Activated T-cell treated with anti-CD3 and anti-CD28 coated beads for 4 hours (primary cell): ENCODE data around the gene APOBEC3G.
"Not testable (repeated sequence)": the region's sequence is repeated elsewhere in the genome, so short reads cannot be mapped to it uniquely, and the experiment has no call there.

Experiments used
- DNase-seq: peaks from one replicate; pipeline ENCODE4 v3.0.0-alpha.2; 2020

The APOBEC3G gene

DNA sequence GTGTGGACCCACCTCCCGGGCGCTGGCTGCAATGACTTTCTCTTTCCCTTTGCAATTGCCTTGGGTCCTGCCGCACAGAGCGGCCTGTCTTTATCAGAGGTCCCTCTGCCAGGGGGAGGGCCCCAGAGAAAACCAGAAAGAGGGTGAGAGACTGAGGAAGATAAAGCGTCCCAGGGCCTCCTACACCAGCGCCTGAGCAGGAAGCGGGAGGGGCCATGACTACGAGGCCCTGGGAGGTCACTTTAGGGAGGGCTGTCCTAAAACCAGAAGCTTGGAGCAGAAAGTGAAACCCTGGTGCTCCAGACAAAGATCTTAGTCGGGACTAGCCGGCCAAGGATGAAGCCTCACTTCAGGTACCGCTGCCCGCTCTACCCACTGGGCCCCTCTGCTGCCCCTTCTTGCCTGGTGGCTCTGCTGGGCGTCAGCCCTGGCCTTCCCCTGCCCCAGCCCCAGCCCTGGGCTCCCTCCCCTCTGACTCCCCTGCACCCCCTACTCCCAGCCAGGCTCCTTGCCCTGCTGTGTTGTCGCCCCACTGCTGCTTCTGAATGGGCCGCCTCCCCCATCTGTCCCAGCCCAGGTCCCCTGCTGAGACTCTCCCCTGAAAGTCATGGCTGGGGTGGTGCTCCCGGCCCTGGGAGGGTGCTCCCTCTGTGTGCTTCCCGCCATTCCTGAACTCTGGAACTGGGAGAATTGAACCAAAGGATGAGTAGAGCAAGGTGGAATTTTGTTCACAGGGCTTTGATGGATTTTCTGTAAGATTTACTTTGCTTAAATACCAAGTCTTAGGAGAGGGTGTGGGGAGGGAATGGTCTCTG is at the start of gene APOBEC3G:
TSS of gene APOBEC3G (plus strand) at position 250 of the 815 bp plus-strand sequence. CDS start at position 337, 87 bp downstream.
- not testable (repeated sequence) for DNase-seq

DNA sequence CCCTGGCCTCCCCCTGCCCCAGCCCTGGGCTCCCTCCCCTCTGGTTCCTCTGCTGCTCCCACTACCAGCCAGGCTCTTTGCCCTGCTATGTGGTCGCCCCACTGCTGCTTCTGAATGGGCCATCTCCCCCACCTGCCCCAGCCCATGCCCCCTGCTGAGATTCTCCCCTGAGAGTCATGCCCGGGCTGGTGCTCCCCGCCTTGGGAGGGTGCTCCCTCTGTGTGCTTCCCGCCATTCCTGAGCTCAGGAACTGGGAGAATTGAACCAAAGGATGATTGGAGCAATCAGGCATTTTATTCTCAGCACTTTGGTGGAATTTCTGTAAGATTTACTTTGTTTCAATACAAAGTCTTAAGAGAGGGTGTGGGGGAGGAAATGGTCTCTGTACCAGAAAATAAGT is 49.4 kb upstream of the APOBEC3G start:
- DNase-seq = no peak

DNA sequence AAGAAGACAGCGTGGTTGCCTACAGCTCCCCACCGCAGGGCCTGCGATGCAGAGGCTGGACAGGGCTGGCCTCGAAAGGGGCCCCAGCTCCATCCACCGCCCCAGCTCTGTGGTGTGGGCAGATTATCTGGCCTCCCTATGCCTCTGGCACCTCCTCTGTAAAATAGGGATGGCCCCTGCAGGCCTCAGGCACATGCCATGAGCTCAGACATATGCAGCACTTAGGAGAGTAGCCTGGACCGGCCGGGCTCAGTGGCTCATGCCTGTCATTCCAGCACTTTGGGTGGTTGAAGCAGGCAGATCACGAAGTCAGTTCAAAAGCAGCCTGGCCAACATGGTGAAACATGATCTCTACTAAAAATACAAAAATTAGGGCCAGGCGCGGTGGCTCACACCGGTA is 48.8 kb upstream of the APOBEC3G start:
- no peak for DNase-seq

DNA sequence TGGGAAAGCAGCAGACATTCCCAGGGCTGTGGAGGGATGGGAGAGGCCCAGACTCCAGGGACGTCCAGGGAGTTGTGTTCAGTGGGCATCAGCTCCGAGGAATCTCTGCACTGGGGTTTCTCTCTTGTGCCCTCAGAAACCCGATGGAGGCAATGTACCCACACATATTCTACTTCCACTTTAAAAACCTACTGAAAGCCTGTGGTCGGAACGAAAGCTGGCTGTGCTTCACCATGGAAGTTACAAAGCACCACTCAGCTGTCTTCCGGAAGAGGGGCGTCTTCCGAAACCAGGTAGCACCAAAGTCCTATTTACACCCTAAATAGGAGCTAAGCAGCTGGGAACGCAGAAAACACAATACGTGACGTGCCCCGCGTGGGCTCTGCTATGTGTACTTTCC is 47.8 kb upstream of the APOBEC3G start:
- DNase-seq = no peak

DNA sequence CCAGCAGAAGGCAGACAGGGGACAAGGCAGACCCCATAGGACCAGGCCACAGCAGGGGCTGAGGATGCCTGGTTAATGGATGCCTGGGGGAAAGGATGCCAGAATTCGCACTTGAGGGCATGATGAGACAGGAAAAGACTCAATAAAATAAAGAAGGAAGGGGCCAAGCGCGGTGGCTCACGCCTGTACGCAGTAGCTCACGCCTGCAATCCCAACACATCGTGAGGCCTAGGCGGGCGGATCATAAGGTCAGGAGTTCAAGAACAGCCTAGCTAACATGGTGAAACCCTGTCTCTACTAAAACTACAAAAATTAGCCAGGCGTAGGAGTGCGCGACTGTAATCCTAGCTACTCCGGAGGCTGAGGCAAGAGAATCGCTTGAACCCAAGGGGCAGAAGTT is 46.4 kb upstream of the APOBEC3G start:
- no peak for DNase-seq

DNA sequence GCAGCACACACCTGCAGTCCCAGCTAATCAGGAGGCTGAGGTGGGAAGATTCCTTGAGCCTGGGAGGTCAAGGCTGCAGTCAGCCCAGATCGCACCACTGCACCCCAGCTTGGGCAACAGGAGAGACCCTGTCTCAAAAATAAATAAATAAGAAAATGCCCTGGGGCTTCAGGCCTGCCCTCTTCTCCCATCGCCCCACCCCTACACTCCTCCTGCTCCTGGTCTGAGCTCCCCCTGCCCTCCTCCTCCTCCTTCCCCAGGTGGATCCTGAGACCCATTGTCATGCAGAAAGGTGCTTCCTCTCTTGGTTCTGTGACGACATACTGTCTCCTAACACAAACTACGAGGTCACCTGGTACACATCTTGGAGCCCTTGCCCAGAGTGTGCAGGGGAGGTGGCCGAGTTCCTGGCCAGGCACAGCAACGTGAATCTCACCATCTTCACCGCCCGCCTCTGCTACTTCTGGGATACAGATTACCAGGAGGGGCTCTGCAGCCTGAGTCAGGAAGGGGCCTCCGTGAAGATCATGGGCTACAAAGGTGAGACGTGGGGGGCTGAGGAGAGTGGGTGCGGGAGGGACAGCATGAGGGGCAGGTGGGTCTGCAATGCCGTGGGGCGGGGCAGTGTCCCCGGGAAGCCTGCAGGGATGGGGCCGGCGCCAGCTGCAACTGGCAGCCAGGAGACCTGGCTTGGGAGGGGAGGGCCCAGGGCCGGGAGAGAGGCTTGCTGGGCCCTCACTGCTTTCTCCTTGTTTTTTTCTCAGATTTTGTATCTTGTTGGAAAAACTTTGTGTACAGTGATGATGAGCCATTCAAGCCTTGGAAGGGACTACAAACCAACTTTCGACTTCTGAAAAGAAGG is 45.4 kb upstream of the APOBEC3G start:
- DNase-seq = not testable (repeated sequence)

DNA sequence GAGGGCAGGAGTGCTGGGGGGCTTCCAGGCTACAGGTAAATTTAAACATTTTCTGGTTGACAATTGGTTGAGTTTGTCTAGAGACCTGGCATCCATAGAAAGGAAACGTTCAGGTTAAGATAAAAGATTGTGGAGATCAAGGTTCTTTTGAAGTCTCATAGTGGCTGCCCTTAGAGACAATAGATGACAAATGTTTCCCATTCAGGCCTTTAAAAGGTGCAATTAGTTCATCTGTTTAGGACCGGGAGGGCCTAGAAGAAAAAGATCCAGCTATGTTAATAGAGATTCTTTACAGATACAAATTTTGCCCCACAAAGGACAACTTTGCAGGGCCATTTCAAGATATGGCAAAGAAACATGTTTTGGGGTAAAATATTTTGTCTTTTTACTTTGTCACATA is 40.0 kb upstream of the APOBEC3G start:
- not testable (repeated sequence) for DNase-seq

DNA sequence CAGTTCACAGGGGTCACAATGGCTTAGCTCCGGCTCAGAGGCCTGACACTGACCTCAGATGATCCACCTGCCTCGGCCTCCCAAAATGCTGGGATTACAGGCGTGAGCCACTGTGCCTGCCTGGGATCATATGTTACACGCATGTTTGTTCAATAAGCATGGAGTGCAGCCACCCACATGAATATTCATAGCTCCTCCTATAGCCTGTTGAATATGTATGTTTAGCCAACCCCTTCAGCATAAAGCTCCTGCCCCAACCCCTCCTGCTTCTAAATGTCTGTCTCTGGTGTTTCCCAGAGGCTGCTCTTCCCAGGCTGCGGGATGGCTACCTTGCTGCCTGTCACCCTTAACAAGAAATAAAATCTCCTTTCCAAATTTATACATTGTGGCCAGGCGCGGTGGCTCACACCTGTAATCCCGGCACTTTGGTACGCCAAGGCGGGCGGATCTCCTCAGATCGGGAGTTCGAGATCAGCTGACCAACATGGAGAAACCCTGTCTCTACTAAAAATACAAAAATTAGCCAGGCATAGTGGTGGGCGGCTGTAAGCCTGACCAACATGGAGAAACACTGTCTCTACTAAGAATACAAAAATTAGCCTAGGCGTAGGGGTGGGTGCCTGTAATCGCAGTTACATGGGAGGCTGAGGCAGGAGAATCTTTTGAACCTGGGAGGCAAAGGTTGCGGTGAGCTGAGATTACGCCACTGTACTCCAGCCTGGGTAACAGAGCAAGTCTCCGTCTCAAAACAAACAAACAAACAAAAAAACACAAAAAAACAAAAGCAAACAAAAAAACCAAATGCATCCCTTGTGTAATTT is 37.6 kb upstream of the APOBEC3G start:
- no peak for DNase-seq

DNA sequence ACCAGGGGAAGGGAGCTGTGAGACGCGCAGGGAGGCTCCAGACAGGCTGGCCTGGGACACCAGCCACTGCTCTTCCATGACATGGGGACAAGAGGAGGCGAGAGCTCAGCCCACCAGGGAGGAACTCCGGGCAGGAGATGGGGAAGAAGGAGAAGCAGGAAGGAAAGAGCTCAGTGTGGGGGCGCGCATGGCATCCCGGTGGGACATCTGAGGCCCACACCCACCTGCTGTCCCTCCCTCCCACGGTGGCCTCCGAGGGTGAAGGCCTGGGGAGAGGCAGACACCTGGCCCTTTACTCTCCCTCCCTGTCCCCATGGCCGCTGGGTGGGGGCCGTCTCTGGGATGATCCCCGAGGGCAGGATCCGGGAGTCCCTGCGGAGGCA is 36.9 kb upstream of the APOBEC3G start:
- not testable (repeated sequence) for DNase-seq

DNA sequence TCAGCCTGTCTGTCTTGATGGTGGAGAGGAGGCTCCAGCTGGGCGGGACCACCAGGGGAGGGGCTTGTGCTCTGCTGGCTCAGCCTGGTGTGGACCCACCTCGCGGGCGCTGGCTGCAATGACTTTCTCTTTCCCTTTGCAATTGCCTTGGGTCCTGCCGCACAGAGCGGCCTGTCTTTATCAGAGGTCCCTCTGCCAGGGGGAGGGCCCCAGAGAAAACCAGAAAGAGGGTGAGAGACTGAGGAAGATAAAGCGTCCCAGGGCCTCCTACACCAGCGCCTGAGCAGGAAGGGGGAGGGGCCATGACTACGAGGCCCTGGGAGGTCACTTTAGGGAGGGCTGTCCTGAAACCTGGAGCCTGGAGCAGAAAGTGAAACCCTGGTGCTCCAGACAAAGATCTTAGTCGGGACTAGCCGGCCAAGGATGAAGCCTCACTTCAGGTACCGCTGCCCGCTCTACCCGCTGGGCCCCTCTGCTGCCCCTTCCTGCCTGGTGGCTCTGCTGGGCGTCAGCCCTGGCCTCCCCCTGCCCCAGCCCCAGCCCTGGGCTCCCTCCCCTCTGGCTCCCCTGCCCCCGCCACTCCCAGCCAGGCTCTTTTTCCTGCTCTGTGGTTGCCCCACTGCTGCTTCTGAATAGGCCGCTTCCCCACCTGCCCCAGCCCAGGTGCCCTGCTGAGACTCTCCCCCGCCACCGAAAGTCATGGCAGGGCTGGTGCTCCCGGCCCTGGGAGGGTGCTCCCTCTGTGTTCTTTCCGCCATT is 36.4 kb upstream of the APOBEC3G start, which contains the start of gene APOBEC3F:
TSS of gene APOBEC3F (plus strand) at position 327 of the 759 bp plus-strand sequence. CDS start at position 424, 97 bp downstream.
- DNase-seq = peak; percentile 25

DNA sequence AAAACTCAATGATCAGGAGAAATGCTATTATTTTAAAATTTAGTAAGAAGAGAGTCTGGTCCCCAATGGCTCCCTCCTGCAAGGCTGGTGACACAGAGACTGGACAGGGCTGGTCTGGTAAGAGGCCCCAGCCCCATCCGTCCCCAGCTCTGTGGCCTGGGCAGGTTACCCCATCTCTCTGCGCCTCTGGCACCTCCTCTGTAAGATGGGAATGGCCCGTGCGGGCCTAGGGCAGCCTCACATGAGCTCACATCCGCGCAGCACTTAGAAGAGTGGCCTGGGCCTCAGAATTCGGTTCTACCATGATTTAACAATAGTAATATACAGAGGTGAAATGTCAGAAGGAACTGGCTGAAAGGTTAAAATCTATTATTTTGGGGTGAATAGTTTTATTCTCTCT is 35.2 kb upstream of the APOBEC3G start:
- no peak for DNase-seq

DNA sequence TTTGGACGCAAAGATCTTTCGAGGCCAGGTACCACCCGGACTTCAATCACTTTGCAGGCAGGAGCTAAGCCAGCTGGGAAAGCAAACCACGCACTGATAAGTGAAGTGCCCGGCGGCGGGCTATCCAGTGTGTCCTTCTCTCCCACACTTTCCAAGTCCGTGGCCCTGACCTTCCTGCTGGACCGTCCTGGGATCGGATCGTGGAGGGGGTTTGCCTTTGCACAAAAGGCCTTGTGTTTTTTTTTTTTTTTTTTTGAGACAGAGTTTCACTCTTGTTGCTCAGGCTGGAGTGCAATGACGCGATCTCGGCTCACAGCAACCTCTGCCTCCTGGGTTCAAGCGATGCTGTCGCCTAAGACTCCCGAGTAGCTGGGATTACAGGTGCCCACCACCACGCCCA is 34.0 kb upstream of the APOBEC3G start:
- not testable (repeated sequence) for DNase-seq

DNA sequence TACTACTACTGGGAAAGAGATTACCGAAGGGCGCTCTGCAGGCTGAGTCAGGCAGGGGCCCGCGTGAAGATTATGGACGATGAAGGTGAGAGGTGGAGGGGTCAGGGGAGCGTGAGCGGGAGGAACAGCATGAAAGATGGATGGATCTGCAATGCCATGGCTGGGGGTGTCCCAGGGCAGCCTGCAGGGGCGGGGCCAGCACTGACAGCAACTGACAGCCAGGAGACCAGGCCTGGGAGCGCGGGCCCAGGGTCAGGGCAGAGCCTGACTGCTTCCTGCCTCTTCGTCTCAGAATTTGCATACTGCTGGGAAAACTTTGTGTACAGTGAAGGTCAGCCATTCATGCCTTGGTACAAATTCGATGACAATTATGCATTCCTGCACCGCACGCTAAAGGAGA is 31.9 kb upstream of the APOBEC3G start:
- DNase-seq = not testable (repeated sequence)

DNA sequence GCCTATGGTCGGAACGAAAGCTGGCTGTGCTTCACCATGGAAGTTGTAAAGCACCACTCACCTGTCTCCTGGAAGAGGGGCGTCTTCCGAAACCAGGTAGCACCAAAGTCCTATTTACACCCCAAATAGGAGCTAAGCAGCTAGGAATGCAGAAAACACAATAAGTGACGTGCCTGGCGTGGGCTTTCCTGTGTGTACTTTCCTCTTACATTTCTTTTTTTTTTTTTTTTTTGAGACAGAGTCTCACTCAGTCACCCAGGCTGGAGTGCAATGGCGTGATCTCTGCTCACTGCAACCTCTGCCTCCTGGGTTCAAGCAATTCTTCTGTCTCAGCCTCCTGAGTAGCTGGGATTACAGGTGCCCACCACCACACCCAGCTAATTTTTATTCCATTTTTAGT is 27.6 kb upstream of the APOBEC3G start:
- DNase-seq = not testable (repeated sequence)

DNA sequence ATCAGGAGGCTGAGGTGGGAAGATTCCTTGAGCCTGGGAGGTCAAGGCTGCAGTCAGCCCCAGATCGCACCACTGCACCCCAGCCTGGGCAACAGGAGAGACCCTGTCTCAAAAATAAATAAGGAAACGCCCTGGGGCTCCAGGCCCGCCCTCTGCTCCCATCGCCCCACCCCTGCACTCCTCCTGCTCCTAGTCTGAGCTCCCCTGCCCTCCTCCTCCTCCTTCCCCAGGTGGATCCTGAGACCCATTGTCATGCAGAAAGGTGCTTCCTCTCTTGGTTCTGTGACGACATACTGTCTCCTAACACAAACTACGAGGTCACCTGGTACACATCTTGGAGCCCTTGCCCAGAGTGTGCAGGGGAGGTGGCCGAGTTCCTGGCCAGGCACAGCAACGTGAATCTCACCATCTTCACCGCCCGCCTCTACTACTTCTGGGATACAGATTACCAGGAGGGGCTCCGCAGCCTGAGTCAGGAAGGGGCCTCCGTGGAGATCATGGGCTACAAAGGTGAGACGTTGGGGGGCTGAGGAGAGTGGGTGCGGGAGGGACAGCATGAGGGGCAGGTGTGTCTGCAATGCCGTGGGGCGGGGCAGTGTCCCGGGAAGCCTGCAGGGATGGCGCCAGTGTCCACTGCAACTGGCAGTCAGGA is 25.1 kb upstream of the APOBEC3G start:
- DNase-seq = not testable (repeated sequence)

DNA sequence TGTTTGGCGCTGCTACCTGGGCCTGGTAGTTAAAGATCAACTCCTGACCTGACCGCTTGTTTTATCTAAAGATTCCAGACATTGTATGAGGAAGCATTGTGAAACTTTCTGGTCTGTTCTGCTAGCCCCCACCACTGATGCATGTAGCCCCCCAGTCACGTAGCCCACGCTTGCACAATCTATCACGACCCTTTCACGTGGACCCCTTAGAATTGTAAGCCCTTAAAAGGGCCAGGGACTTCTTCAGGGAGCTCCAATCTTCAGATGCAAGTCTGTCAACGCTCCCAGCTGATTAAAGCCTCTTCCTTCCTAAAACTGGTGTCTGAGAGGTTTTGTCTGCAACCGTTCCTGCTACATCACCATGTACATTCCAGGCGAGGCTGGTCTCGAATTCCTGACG is 21.4 kb upstream of the APOBEC3G start:
- no peak for DNase-seq

DNA sequence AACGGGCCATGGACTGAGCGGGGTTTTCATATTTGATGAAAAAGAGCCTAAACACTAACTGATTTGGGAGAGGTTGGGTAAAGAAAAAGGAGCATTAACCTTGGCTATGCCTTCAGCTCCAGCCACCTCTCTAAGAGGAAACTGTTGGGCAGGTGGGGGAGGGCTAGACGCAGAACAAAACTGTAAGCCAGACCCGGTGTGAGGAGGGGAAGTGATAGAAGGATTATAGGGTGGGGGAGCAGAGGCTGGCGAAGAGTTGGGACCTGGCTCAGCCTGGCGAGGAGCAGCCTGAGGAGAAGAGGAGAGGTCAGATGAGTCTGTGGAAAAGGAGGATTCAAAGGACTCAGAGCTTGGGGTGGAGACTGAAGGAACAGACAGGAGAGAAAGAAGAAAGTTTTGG is 15.8 kb upstream of the APOBEC3G start:
- not testable (repeated sequence) for DNase-seq

DNA sequence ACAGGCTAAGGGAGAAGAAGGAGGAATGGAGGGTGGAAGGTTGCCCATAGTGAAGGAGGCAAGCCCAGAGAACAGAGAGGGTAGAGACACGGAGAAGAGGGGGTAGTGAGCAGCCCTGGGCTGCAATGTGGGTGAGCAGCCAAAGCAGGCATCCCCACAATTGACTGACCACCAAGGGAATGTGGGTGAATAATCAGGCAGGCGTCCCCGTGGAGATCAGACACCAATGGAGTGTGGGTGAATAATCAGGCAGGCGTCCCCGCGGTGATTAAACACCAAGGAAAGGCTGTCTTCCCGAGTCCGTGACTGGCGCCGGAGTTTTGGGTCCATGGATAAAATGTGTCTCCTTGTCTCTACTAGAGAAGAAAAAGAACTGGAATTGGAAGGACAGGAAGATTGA is 15.1 kb upstream of the APOBEC3G start:
- DNase-seq = not testable (repeated sequence)

DNA sequence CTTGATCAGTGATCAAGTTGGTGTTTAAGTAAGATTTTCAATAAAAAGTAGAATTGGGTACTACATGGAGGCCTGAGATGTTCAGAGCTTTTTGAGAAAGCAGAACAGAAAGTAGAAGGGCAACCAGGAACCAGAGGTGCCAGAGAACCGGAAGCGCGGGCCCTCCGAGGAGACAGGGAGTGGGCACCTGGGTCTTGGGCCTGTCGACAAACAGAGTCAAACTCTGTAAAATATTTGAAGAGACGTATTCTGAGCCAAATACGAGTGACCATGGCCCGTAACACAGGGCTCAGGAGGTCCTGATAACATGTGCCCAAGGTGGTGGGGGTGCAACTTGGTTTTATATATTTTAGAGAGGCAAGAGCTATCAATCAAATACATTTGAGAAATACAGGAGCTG is 13.2 kb upstream of the APOBEC3G start:
- DNase-seq = not testable (repeated sequence)

DNA sequence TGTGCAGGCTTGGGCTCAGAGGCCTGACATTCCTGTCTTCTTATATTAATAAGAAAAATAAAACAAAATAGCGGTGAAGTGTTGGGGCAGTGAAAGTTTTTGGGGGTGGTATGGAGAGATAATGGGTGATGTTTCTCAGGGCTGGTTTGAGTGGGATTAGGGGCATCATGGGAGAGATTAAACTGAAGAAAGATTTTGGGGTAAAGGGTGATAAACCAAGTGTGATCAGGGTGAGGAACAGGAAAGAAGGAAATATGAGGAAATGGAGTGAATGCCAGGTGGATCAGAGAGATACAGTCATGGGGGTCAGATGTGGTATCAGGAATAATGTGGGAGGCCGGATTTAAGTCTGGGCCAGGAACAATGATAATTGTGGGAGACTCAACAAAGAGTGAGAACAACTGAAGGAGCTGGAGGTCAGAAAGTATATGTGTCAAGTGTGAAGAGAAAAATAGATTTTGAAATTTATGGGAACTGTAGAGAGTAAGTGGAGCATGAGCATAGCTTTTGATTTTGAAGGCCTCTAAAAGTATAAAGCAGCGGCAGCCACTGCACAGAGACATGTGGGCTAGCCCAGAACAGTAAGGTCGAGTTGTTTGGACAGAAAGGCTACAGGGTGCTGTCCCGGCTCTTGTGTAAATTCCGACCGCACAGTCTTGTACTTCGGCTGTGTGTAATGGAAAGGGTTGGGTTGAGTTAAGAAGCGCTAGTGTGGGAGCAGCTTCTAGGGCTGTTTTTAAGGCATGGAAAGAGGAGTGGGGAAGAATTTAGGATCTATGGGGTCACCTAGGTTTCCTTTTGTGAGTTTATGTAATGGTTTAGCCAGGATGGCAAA is 10.4 kb upstream of the APOBEC3G start:
- DNase-seq = not testable (repeated sequence)
